Activated CD4-positive, alpha-beta T cell treated with anti-CD3 and anti-CD28 coated beads, Interleukin-2, amount 10 ng/mL, durations not matched to agents 7 days and 5 days (primary cell): ENCODE data around the gene TBC1D2B. TPM values are rescaled to one million over a fixed set of nuclear protein-coding genes. Genes with fewer than 3 reads are reported as not detected.

Experiments used
- CTCF ChIA-PET: fragments of 350-600 bp; sonication (Branson Sonifier 250); formaldehyde crosslinking; loops from one replicate; lab custom pipeline; 2021; ENCODE audit warnings: antibody characterized with exemption; lab: Charles Lee
- POLR2A ChIA-PET: fragments of 350-600 bp; sonication (Branson Sonifier 250); formaldehyde crosslinking; loops from one replicate; lab custom pipeline; 2021; ENCODE audit warnings: antibody characterized with exemption; lab: Charles Lee
- DNase-seq: peaks from one replicate; pipeline ENCODE4 v3.0.0-alpha.2; 2020
- H3K27ac Mint-ChIP-seq: one replicate; pipeline ENCODE4 v1.8.0; 2021; ENCODE audit warnings: mild to moderate bottlenecking, moderate library complexity, mixed read lengths
- H3K27me3 Mint-ChIP-seq: one replicate; pipeline ENCODE4 v1.8.0; 2021; ENCODE audit warnings: mixed read lengths
- H3K36me3 Mint-ChIP-seq: one replicate; pipeline ENCODE4 v1.8.0; 2021; ENCODE audit warnings: low read depth, mixed read lengths
- H3K4me1 Mint-ChIP-seq: one replicate; pipeline ENCODE4 v1.8.0; 2021; ENCODE audit warnings: mixed read lengths
- H3K4me3 Mint-ChIP-seq: one replicate; pipeline ENCODE4 v1.8.0; 2021; ENCODE audit warnings: mild to moderate bottlenecking, moderate library complexity, mixed read lengths
- H3K9me3 Mint-ChIP-seq: one replicate; pipeline ENCODE4 v1.8.0; 2021; ENCODE audit warnings: mixed read lengths
- total RNA-seq, 2 experiments: library from RNA; stranded (reverse); gene quantifications; one replicate each; pipeline ENCODE4 v1.2.3, GENCODE V29; 2021

TBC1D2B gene
- total RNA-seq, 2 experiments from 2014 or later, result 77.2 to 83.7 TPM

- CTCF ChIA-PET, result interaction anchor here (0.6 to 9.0 kb wide), 9 partner anchors 10 to 806 kb away, joined by 3 to 73 read pairs (median 3); no protein-coding TSS in a partner anchor
- peaks cover 15% of the 10 kb centered on the region for H3K36me3 Mint-ChIP-seq
- DNase-seq, result no peak
- H3K27ac Mint-ChIP-seq, result peak overlapping the region; percentile 92
- H3K9me3 Mint-ChIP-seq, result no peaks in the 10 kb centered on the region
- peaks cover 16% of the 10 kb centered on the region for H3K4me1 Mint-ChIP-seq
- POLR2A ChIA-PET, result interaction anchor here (0.9 kb wide), 1 partner anchor 33 kb away, joined by 4 read pairs; no protein-coding TSS in a partner anchor
- H3K4me3 Mint-ChIP-seq, result peak overlapping the region; percentile 66
- H3K27me3 Mint-ChIP-seq, result no peaks in the 10 kb centered on the region
Observed at GRCh38 chr15:78067328-78068228, 9.9 kb downstream of the TBC1D2B start.

GRCh38 chr15:78065973-78066946 is 11.3 kb downstream of the TBC1D2B start:
- Mint-ChIP-seq H3K9me3 (no peaks in the 10 kb centered on the region), H3K36me3 (peaks cover 10% of the 10 kb centered on the region), H3K4me1 (peaks cover 11% of the 10 kb centered on the region), H3K4me3 (peak overlapping the region; percentile 45), H3K27ac (no peak overlapping the region), H3K27me3 (no peaks in the 10 kb centered on the region)
- no peak for DNase-seq
- ChIA-PET CTCF (interaction anchor here (0.9 to 9.0 kb wide), 4 partner anchors 9 to 31 kb away, joined by 3 to 73 read pairs (median 4); no protein-coding TSS in a partner anchor), POLR2A (no interaction called here)

DNA sequence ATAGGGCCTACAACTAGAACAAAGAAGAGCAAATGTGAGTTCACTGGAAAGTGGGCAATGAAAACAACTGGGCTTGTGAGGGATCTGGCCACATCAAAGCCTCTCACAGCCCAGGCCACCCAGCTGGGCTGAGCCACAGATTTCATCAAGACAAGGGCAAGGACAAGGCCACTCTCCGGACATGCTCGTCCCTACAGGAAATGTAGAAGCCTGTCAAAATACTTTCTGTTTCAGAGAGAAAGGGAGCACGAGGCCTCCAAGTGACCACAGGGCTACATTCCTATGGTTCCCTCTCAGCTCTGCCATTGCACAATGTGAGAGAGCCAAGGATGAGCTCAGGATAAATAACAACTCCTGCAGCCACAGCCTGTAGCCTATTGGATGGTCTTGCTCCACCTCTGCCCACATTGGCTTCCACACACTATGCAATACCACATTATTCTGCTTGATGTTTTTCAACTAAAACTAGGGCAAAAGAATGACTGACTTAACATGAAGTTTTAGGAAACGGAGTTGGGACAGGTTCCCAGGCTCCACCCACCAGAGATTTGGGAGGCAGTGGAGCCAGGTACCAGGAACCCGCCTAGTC is 12.1 kb downstream of the TBC1D2B start:
- peaks cover 9% of the 10 kb centered on the region for H3K36me3 Mint-ChIP-seq
- H3K4me1 Mint-ChIP-seq, result peaks cover 11% of the 10 kb centered on the region
- ChIA-PET CTCF (interaction anchor here (0.9 to 9.0 kb wide), 2 partner anchors 13 to 30 kb away, joined by 3 to 73 read pairs; no protein-coding TSS in a partner anchor), POLR2A (no interaction called here)
- H3K27ac Mint-ChIP-seq, result no peak overlapping the region
- DNase-seq, result no peak
- H3K27me3 Mint-ChIP-seq, result no peaks in the 10 kb centered on the region
- peak overlapping the region; percentile 45 for H3K4me3 Mint-ChIP-seq
- no peaks in the 10 kb centered on the region for H3K9me3 Mint-ChIP-seq

- Mint-ChIP-seq H3K36me3 (peaks cover 7% of the 10 kb centered on the region), H3K4me3 (no peak overlapping the region), H3K27ac (no peak overlapping the region), H3K27me3 (no peaks in the 10 kb centered on the region), H3K4me1 (peaks cover 19% of the 10 kb centered on the region), H3K9me3 (no peaks in the 10 kb centered on the region)
- ChIA-PET CTCF (no interaction called here), POLR2A (no interaction called here)
- DNase-seq, result no peak
Observed at GRCh38 chr15:78064544-78064943, 13.0 kb downstream of the TBC1D2B start.

- Mint-ChIP-seq H3K36me3 (peaks cover 8% of the 10 kb centered on the region), H3K27ac (no peak overlapping the region), H3K9me3 (no peaks in the 10 kb centered on the region), H3K4me3 (no peak overlapping the region), H3K27me3 (no peaks in the 10 kb centered on the region), H3K4me1 (peaks cover 25% of the 10 kb centered on the region)
- no peak for DNase-seq
- CTCF ChIA-PET, result interaction anchor here (3.0 kb wide), 1 partner anchor 13 kb away, joined by 20 read pairs; no protein-coding TSS in a partner anchor
- POLR2A ChIA-PET, result no interaction called here
Observed at GRCh38 chr15:78063970-78064385, 13.5 kb downstream of the TBC1D2B start.

GRCh38 chr15:78063217-78063616 is 14.3 kb downstream of the TBC1D2B start:
- H3K4me1 Mint-ChIP-seq, result peaks cover 32% of the 10 kb centered on the region
- H3K9me3 Mint-ChIP-seq, result no peaks in the 10 kb centered on the region
- no peaks in the 10 kb centered on the region for H3K27me3 Mint-ChIP-seq
- no peak for DNase-seq
- peaks cover 8% of the 10 kb centered on the region for H3K36me3 Mint-ChIP-seq
- ChIA-PET POLR2A (no interaction called here), CTCF (interaction anchor here (0.9 to 3.0 kb wide), 5 partner anchors 8 to 205 kb away, joined by 4 to 20 read pairs (median 6); no protein-coding TSS in a partner anchor)
- H3K4me3 Mint-ChIP-seq, result no peak overlapping the region
- peak overlapping the region; percentile 55 for H3K27ac Mint-ChIP-seq

DNA sequence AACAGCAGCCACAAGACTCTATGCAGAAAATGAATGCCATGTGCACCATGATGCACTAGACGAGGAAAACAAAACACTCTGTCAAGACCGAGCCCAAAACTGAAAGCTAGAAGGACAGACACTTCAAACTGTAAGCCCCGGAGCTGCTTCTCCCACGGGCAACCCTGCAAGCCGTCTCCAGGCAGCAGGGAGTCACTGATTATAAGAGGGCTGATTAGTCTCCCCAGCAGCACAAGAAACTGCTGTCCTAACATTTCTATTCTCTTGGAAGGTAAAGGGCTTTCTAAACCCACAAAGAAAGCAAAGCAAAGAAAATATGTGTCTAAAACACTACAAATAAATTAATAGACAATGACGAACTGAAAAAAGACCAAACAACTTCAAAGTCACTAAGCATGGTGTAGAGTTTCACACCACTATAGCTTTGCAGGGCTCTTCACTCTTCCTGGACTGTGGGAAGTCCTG is 15.5 kb downstream of the TBC1D2B start:
- DNase-seq, result peak; percentile 67
- peak overlapping the region; percentile 92 for H3K27ac Mint-ChIP-seq

GRCh38 chr15:78060232-78060631 is 17.3 kb downstream of the TBC1D2B start:
- DNase-seq, result no peak
- Mint-ChIP-seq H3K27ac (peak overlapping the region; percentile 58), H3K36me3 (peaks cover 17% of the 10 kb centered on the region), H3K4me1 (peaks cover 61% of the 10 kb centered on the region), H3K27me3 (no peaks in the 10 kb centered on the region), H3K4me3 (no peak overlapping the region), H3K9me3 (no peaks in the 10 kb centered on the region)
- ChIA-PET CTCF (interaction anchor here (0.7 to 3.0 kb wide), 6 partner anchors 10 to 401 kb away, joined by 3 to 20 read pairs (median 4); no protein-coding TSS in a partner anchor), POLR2A (interaction anchor here (0.6 kb wide), 1 partner anchor 15 kb away, joined by 4 read pairs; no protein-coding TSS in a partner anchor)

More for the DNA sequence above, 15.5 kb downstream of the TBC1D2B start:
- H3K36me3 Mint-ChIP-seq, result peaks cover 8% of the 10 kb centered on the region
- H3K4me3 Mint-ChIP-seq, result peak overlapping the region; percentile 67
- H3K27me3 Mint-ChIP-seq, result no peaks in the 10 kb centered on the region
- H3K9me3 Mint-ChIP-seq, result no peaks in the 10 kb centered on the region
- peaks cover 44% of the 10 kb centered on the region for H3K4me1 Mint-ChIP-seq
- ChIA-PET POLR2A (no interaction called here), CTCF (interaction anchor here (0.8 to 3.0 kb wide), 9 partner anchors 9 to 39 kb away, joined by 3 to 20 read pairs (median 4); no protein-coding TSS in a partner anchor)

GRCh38 chr15:78059110-78059839 is 18.2 kb downstream of the TBC1D2B start:
- Mint-ChIP-seq H3K4me3 (no peak overlapping the region), H3K36me3 (peaks cover 21% of the 10 kb centered on the region), H3K27me3 (no peaks in the 10 kb centered on the region), H3K4me1 (peaks cover 71% of the 10 kb centered on the region), H3K27ac (peak overlapping the region; percentile 76), H3K9me3 (no peaks in the 10 kb centered on the region)
- no peak for DNase-seq
- CTCF ChIA-PET, result interaction anchor here (0.7 to 3.0 kb wide), 10 partner anchors 9 to 83 kb away, joined by 3 to 20 read pairs (median 4); no protein-coding TSS in a partner anchor
- POLR2A ChIA-PET, result no interaction called here

DNA sequence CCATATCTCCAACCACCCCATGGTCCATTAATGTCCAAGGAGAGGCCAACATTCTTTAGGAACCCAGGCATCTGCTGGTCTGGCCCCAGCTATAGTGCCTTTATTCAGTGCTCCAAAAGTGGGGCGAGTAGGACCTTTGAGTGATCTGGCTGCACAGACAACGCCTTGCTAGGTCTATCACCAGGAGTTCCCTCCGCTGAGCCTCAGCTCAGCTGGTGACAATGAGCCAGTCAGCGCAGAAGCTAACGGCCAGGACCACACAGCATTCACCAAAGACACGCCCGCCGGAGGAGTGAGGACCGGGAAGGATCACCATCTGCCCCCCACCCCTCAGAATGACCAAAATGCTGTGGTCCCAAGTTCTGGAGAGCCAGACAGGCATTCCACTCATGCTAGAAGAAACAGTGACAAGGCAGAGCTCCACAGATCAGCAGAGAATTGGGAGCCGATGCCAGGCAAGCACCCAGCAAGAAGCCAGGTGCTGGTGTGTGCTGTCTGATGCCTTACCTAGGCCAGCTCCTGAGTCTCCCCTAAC is 19.0 kb downstream of the TBC1D2B start:
- Mint-ChIP-seq H3K4me1 (peaks cover 78% of the 10 kb centered on the region), H3K4me3 (no peak overlapping the region), H3K27me3 (no peaks in the 10 kb centered on the region), H3K9me3 (no peaks in the 10 kb centered on the region), H3K27ac (peak overlapping the region; percentile 76), H3K36me3 (peaks cover 28% of the 10 kb centered on the region)
- POLR2A ChIA-PET, result no interaction called here
- CTCF ChIA-PET, result interaction anchor here (0.7 to 3.0 kb wide), 7 partner anchors 8 to 82 kb away, joined by 3 to 20 read pairs (median 4); no protein-coding TSS in a partner anchor
- DNase-seq, result no peak

- Mint-ChIP-seq H3K4me3 (no peak overlapping the region), H3K36me3 (peaks cover 34% of the 10 kb centered on the region), H3K4me1 (peaks cover 84% of the 10 kb centered on the region), H3K27me3 (no peaks in the 10 kb centered on the region), H3K27ac (peak overlapping the region; percentile 55), H3K9me3 (no peaks in the 10 kb centered on the region)
- ChIA-PET POLR2A (no interaction called here), CTCF (interaction anchor here (0.6 to 3.0 kb wide), 7 partner anchors 8 to 557 kb away, joined by 3 to 20 read pairs (median 4); no protein-coding TSS in a partner anchor)
- DNase-seq, result no peak
Observed at GRCh38 chr15:78057803-78058202, 19.7 kb downstream of the TBC1D2B start.
